ENCODE data around the gene GRM7. TPM values are rescaled to one million over a fixed set of nuclear protein-coding genes. Genes with fewer than 3 reads are reported as not detected.

GRM7 gene
- total RNA-seq, 2 experiments from 2014 or later, result not detected

DNA sequence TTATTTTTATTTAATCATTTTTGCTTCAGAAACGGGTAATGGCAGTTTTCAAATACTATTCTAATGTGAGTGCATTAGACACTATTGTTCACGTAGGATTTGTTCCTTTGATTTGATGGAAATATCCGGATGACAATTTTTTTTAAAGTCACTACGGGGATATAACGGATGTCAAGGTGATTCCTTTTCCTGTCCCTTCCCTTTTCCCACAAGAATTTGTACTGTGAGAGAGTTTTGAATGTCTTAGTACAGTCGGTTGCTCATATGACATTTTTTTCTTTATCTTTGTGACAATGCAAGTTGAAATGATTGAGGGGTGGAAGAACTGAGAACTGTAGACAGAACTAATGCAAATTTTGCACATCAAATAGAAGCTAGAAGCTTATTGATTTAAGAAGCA, 209.5 kb downstream of the GRM7 start:
- H3K27ac ChIP-seq (ENCODE audit: low read depth, low read length, poor library complexity, severe bottlenecking), result no peak overlapping the region
- no peaks in the 10 kb centered on the region for H4K20me1 ChIP-seq (ENCODE audit: insufficient read depth, low read length)
- intact Hi-C loops (cut with micrococcal nuclease; ENCODE audit: unreplicated experiment), result no loop called here
- no peak overlapping the region for H3K4me2 ChIP-seq (ENCODE audit: low read length)
- no peaks in the 10 kb centered on the region for H3K36me3 ChIP-seq (ENCODE audit: insufficient read depth, low read length)
- no TSS peak for BruUV-seq (replicated peaks)
- H3K4me3 ChIP-seq (ENCODE audit: low read depth, low read length, poor library complexity, severe bottlenecking), result no peak overlapping the region
- no peaks in the 10 kb centered on the region for H3K9me2 ChIP-seq (ENCODE audit: insufficient read depth, low read length)
- no peaks in the 10 kb centered on the region for H3K4me1 ChIP-seq (ENCODE audit: insufficient read depth, low read length, poor library complexity, severe bottlenecking)
- DNase-seq (ENCODE audit: low spot score), result no peak
- no peaks in the 10 kb centered on the region for H3K9me3 ChIP-seq (ENCODE audit: low read length)
- TF ChIP-seq, protein P1, sequence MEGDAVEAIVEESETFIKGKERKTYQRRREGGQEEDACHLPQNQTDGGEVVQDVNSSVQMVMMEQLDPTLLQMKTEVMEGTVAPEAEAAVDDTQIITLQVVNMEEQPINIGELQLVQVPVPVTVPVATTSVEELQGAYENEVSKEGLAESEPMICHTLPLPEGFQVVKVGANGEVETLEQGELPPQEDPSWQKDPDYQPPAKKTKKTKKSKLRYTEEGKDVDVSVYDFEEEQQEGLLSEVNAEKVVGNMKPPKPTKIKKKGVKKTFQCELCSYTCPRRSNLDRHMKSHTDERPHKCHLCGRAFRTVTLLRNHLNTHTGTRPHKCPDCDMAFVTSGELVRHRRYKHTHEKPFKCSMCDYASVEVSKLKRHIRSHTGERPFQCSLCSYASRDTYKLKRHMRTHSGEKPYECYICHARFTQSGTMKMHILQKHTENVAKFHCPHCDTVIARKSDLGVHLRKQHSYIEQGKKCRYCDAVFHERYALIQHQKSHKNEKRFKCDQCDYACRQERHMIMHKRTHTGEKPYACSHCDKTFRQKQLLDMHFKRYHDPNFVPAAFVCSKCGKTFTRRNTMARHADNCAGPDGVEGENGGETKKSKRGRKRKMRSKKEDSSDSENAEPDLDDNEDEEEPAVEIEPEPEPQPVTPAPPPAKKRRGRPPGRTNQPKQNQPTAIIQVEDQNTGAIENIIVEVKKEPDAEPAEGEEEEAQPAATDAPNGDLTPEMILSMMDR (conservative IDR thresholded peaks at IDR 0.05; ENCODE audit: low read length), result no peak
- no peak for TF ChIP-seq EZH2phosphoT487 (IDR thresholded peaks at IDR 0.05; ENCODE audit: borderline replicate concordance, low read depth, low read length)
- no peak overlapping the region for H2AFZ ChIP-seq (ENCODE audit: low read length)
- H3K79me2 ChIP-seq (ENCODE audit: insufficient read depth, low read depth, low read length), result no peaks in the 10 kb centered on the region
- ChIA-PET POLR2A (interaction anchor here (0.7 to 0.9 kb wide), 2 partner anchors 36 to 112 kb away, joined by 3 to 4 read pairs; no protein-coding TSS in a partner anchor), CTCF (ENCODE audit: unreplicated experiment) (no interaction called here)

DNA sequence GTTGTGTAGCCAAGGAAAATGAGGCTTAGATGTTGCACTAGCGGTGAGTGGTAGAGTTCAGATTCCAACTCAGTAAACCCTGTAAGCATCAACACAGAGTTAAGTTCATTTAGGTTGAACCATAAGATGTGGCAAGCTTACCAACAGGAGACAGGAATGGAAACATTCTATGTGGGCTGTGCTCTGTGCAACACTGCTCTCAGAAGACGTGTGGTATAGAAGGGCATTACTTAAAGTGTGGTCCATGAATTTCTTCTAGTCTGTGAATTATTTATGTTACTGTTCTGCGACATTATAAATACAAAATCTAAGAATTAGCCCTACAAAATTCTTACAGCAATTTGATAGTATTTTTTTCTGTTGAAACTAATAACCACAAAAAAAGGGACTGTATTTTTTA, 213.3 kb downstream of the GRM7 start:
- ChIA-PET CTCF (ENCODE audit: unreplicated experiment) (no interaction called here), POLR2A (interaction anchor here (0.6 kb wide), 1 partner anchor 78 kb away, joined by 3 read pairs; no protein-coding TSS in a partner anchor)
- no peak overlapping the region for H3K27ac ChIP-seq (ENCODE audit: low read depth, low read length, poor library complexity, severe bottlenecking)
- no peaks in the 10 kb centered on the region for H3K9me2 ChIP-seq (ENCODE audit: insufficient read depth, low read length)
- BruUV-seq (replicated peaks), result no TSS peak
- no peak overlapping the region for H3K4me2 ChIP-seq (ENCODE audit: low read length)
- TF ChIP-seq, protein P1 (conservative IDR thresholded peaks at IDR 0.05; ENCODE audit: low read length), result no peak
- no peak for TF ChIP-seq EZH2phosphoT487 (IDR thresholded peaks at IDR 0.05; ENCODE audit: borderline replicate concordance, low read depth, low read length)
- no peak overlapping the region for H2AFZ ChIP-seq (ENCODE audit: low read length)
- H3K9me3 ChIP-seq (ENCODE audit: low read length), result no peaks in the 10 kb centered on the region
- no peaks in the 10 kb centered on the region for H3K36me3 ChIP-seq (ENCODE audit: insufficient read depth, low read length)
- intact Hi-C loops (cut with micrococcal nuclease; ENCODE audit: unreplicated experiment), result no loop called here
- no peaks in the 10 kb centered on the region for H4K20me1 ChIP-seq (ENCODE audit: insufficient read depth, low read length)
- no peaks in the 10 kb centered on the region for H3K79me2 ChIP-seq (ENCODE audit: insufficient read depth, low read depth, low read length)
- no peak for DNase-seq (ENCODE audit: low spot score)
- no peak overlapping the region for H3K4me3 ChIP-seq (ENCODE audit: low read depth, low read length, poor library complexity, severe bottlenecking)
- H3K4me1 ChIP-seq (ENCODE audit: insufficient read depth, low read length, poor library complexity, severe bottlenecking), result no peaks in the 10 kb centered on the region

DNA sequence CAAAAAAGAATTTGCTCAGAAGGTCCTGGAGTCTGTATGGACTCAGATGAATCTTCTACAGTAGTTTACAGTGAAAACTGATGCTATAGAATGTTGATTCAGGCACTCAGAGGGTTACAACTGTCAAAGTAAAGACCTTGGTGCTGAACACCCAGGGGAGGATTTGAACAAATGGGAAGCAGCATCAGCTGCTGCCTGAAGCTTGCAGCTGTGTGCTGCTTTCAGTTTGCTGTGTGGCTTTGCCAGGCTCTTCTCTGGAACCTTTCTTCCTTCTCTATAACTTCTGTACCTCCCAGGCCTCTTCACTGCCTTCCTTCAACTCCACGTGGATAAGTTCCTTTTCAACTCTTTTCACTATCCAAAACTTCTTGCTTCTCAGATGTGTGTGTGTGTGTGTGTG, 214.2 kb downstream of the GRM7 start:
- POLR2A ChIA-PET, result no interaction called here

More for the DNA sequence above, 214.2 kb downstream of the GRM7 start:
- Histone ChIP-seq H3K79me2 (ENCODE audit: insufficient read depth, low read depth, low read length) (no peaks in the 10 kb centered on the region), H3K9me3 (ENCODE audit: low read length) (no peaks in the 10 kb centered on the region), H3K27ac (ENCODE audit: low read depth, low read length, poor library complexity, severe bottlenecking) (no peak overlapping the region), H4K20me1 (ENCODE audit: insufficient read depth, low read length) (no peaks in the 10 kb centered on the region), H2AFZ (ENCODE audit: low read length) (no peak overlapping the region), H3K4me1 (ENCODE audit: insufficient read depth, low read length, poor library complexity, severe bottlenecking) (no peaks in the 10 kb centered on the region), H3K36me3 (ENCODE audit: insufficient read depth, low read length) (no peaks in the 10 kb centered on the region), H3K9me2 (ENCODE audit: insufficient read depth, low read length) (no peaks in the 10 kb centered on the region), H3K4me2 (ENCODE audit: low read length) (no peak overlapping the region), H3K4me3 (ENCODE audit: low read depth, low read length, poor library complexity, severe bottlenecking) (no peak overlapping the region)
- CTCF ChIA-PET (ENCODE audit: unreplicated experiment), result no interaction called here
- BruUV-seq (replicated peaks), result no TSS peak
- intact Hi-C loops (cut with micrococcal nuclease; ENCODE audit: unreplicated experiment), result no loop called here
- no peak for DNase-seq (ENCODE audit: low spot score)
- TF ChIP-seq, protein P1 (conservative IDR thresholded peaks at IDR 0.05; ENCODE audit: low read length), result no peak
- TF ChIP-seq EZH2phosphoT487 (IDR thresholded peaks at IDR 0.05; ENCODE audit: borderline replicate concordance, low read depth, low read length), result no peak
